ENCODE data around the gene CEMIP.

The CEMIP gene

DNA sequence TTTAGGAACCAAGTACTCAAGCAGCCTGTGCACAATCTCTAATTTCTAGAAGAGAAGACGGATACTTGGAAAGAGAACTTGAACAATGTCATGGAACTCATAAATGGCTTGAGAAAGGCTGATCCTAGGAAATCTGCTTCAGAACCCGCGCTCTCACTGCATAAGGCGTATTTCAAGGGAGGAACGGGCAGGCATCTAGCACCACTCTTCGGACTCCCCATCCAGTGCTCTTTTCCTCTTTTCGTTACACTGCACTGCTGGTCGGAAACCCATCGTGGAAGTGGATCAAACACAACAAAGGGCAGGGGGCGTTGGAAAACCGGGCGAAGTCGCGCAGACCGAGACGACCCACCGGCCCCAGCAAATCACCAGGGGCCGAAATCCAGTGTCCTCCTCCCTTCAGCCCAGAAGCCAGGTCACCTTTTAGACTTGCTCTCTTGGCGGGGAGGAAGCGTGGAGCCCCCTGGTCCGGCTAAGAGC is 221.0 kb downstream of the CEMIP start:
- peaks cover 3% of the 10 kb centered on the region for H3K9me3 Mint-ChIP-seq
- peak overlapping the region; percentile 94 for H3K4me3 Mint-ChIP-seq
- peaks cover 34% of the 10 kb centered on the region for H3K36me3 Mint-ChIP-seq (ENCODE audit: low read depth)
- H3K4me1 Mint-ChIP-seq (ENCODE audit: low read depth), result peaks cover 46% of the 10 kb centered on the region
- H3K27me3 Mint-ChIP-seq, result no peaks in the 10 kb centered on the region
- peak overlapping the region; percentile 98 for H3K27ac Mint-ChIP-seq
- DNase-seq, result no peak

GRCh38 chr15:81000624-81001151 is 221.5 kb downstream of the CEMIP start, which contains the start of gene TLNRD1:
TLNRD1 (plus strand) TSS chr15:81000923; CDS start chr15:81002272, 1,349 bp downstream.
- Mint-ChIP-seq H3K4me1 (ENCODE audit: low read depth) (peaks cover 51% of the 10 kb centered on the region), H3K4me3 (peak within 1 kb of the TSS; percentile 94), H3K36me3 (ENCODE audit: low read depth) (peaks cover 39% of the 10 kb centered on the region), H3K9me3 (peaks cover 3% of the 10 kb centered on the region), H3K27me3 (no peaks in the 10 kb centered on the region), H3K27ac (peak within 1 kb of the TSS; percentile 98)
- DNase-seq, result peak; percentile 88

All from activated T-cell treated with anti-CD3 and anti-CD28 coated beads, Interleukin-2, amount 50 U/mL, for 24 hours (primary cell).